HG03095 (cell line): Measurements from ENCODE around the gene IFITM2.
"Not testable (repeated sequence)": the region's sequence is repeated elsewhere in the genome, so short reads cannot be mapped to it uniquely, and the experiment has no call there.

ENCODE experiments used
- ATAC-seq: cut with Tn5 transposase; IDR thresholded peaks from one replicate; pipeline ENCODE4 v1.9.1; 2021; ENCODE audit warnings: moderate library complexity; ENCODE audit not compliant: unreplicated experiment

Gene IFITM2

GRCh38 chr11:281486-282161, 26.0 kb upstream of the IFITM2 start:
- no peak for ATAC-seq

GRCh38 chr11:282171-282570, 25.4 kb upstream of the IFITM2 start:
- no peak for ATAC-seq

- ATAC-seq: no peak
These were observed 24.8 kb upstream of the IFITM2 start for GRCh38 chr11:282630-283360.

GRCh38 chr11:283405-284104, 24.1 kb upstream of the IFITM2 start:
- ATAC-seq: no peak

GRCh38 chr11:284105-285020, 23.3 kb upstream of the IFITM2 start:
- ATAC-seq: no peak

GRCh38 chr11:285021-285893, 22.4 kb upstream of the IFITM2 start:
- ATAC-seq: no peak

GRCh38 chr11:285894-286220, 21.8 kb upstream of the IFITM2 start:
- no peak for ATAC-seq

- not testable (repeated sequence) for ATAC-seq
These were observed 20.4 kb upstream of the IFITM2 start for GRCh38 chr11:286977-287820.

- no peak for ATAC-seq
These were observed 19.7 kb upstream of the IFITM2 start for GRCh38 chr11:287821-288477.

GRCh38 chr11:288478-289397, 18.9 kb upstream of the IFITM2 start, which contains the start of gene PGGHG:
Gene PGGHG, plus strand, starts transcription at chr11:289126. Its CDS starts 691 bp downstream, at chr11:289817.
- ATAC-seq: no peak

- ATAC-seq: no peak
These were observed 18.3 kb upstream of the IFITM2 start for GRCh38 chr11:289398-289711.

- no peak for ATAC-seq
These were observed 17.6 kb upstream of the IFITM2 start for GRCh38 chr11:289712-290620.

GRCh38 chr11:290621-291231, 16.9 kb upstream of the IFITM2 start:
- ATAC-seq: no peak

GRCh38 chr11:291281-292210, 16.1 kb upstream of the IFITM2 start:
- ATAC-seq: no peak
